ENCODE data around the gene PDE8A.
"Not testable (repeated sequence)": the region's sequence is repeated elsewhere in the genome, so short reads cannot be mapped to it uniquely, and the experiment has no call there.

PDE8A gene

GRCh38 chr15:85172846-85173490 is 191.3 kb downstream of the PDE8A start:
- DNase-seq (ENCODE audit: low read depth, low spot score), result no peak

GRCh38 chr15:85173630-85174029 is 192.0 kb downstream of the PDE8A start:
- not testable (repeated sequence) for DNase-seq (ENCODE audit: low read depth, low spot score)

- DNase-seq (ENCODE audit: low read depth, low spot score), result no peak
Measured at GRCh38 chr15:85174521-85174920, 192.9 kb downstream of the PDE8A start.

GRCh38 chr15:85177042-85177515 is 195.4 kb downstream of the PDE8A start:
- not testable (repeated sequence) for DNase-seq (ENCODE audit: low read depth, low spot score)

GRCh38 chr15:85178308-85178707 is 196.7 kb downstream of the PDE8A start:
- DNase-seq (ENCODE audit: low read depth, low spot score), result no peak

GRCh38 chr15:85179700-85180099 is 198.0 kb downstream of the PDE8A start:
- DNase-seq (ENCODE audit: low read depth, low spot score), result no peak

GRCh38 chr15:85185350-85185749 is 203.7 kb downstream of the PDE8A start:
- not testable (repeated sequence) for DNase-seq (ENCODE audit: low read depth, low spot score)

GRCh38 chr15:85188171-85188577 is 206.5 kb downstream of the PDE8A start:
- DNase-seq (ENCODE audit: low read depth, low spot score), result not testable (repeated sequence)

Measured in activated CD4-positive, CD25-positive, alpha-beta regulatory T cell treated with anti-CD3 and anti-CD28 coated beads, Interleukin-2, amount 50 U/mL, for 16 hours (primary cell).